Left ventricle myocardium superior (tissue), 1 donor: ENCODE results near the gene TRMT61A. TPM values are rescaled to one million over a fixed set of nuclear protein-coding genes. Genes with fewer than 3 reads are reported as not detected.
"Not testable (repeated sequence)": the region's sequence is repeated elsewhere in the genome, so short reads cannot be mapped to it uniquely, and the experiment has no call there.

Experiments
- ATAC-seq: fragments of 200-7000 bp; cut with Tn5 transposase; one replicate; pipeline ENCODE4 v1.9.1; 2020; ENCODE audit warnings: mild to moderate bottlenecking, moderate library complexity
- DNase-seq: peaks from one replicate; pipeline ENCODE4 v3.0.0-alpha.2; 2020
- intact Hi-C: fragments of 100-400 bp; cut with micrococcal nuclease; formaldehyde crosslinking; loops from one replicate; pipeline ENCODE4 v1.11.0; 2022
- total RNA-seq: library from RNA; stranded (reverse); fragmentation: NEBNext Ultra II Directional; extraction: Animal tissue kit (Norgen Biotek cat#: 25700); gene quantifications from one replicate; pipeline ENCODE4 v1.2.1, GENCODE V29; 2021
- donor health status: DM: no; HTN: yes; CAD: no; lungs with severe emphysema.

The TRMT61A gene
- total RNA-seq, 1 donor from 2014 or later: 5.5 TPM

DNA sequence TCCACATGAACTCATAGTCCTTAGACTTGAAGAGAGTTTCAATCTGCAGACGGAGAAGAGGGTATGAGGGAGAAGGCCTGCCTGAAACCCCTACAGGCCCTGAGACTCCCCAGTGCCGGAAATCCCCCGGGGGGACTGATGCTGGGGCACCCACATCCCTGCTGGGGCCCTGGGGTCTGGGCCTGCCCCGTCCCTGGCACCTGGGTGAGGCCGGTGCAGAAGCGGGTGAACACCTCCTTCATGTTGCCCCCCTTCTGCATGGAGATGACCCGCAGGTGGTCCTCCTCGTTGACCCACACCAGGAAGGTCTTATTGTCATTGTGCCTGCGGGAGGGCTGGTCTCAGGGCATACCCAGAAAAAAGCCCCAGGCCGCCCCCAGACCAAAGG is 8.7 kb upstream of the TRMT61A start:
- intact Hi-C loops: no loop called here
- no peak for ATAC-seq
- DNase-seq: no peak

DNA sequence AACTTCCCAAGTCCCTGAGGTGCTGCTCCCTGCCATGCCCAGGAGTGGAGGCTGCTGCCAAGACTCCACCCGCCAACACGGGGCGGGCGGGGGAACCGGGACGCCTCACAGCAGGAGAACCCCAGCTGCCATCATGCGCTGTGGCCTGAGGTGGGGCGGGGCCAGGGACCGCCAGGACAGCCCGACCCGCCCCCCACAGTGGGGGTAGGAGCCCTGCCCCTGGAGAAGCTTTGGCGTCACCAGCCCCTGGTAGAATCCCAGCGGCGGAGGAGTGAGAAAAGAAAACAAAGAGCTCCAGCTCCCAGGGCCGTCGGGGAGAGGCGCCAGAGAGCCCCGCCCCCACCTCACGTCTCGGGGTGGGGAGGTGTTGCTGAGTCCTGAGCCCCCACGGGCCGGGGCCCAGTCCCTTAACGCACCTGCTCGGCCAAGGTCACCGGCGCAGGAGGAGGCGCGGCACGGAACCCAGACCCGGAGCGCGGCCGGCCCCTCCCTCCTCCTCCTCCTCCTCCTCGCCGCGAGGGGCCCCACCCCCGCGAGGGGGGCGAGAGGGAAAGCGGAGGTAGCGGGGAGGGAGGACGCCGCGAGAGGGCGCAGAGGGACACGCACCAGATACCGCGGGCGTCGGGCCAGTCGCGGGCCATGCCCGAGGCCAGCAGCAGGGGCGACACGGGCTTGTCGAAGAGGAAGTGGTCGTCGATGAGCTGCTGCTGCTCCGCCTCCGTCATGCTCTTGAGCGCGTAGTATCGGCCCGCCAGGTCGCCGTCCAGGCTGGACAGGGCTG is 8.1 kb upstream of the TRMT61A start:
- DNase-seq: peak; percentile 93
- intact Hi-C loops: no loop called here
- ATAC-seq: peak; percentile 66

DNA sequence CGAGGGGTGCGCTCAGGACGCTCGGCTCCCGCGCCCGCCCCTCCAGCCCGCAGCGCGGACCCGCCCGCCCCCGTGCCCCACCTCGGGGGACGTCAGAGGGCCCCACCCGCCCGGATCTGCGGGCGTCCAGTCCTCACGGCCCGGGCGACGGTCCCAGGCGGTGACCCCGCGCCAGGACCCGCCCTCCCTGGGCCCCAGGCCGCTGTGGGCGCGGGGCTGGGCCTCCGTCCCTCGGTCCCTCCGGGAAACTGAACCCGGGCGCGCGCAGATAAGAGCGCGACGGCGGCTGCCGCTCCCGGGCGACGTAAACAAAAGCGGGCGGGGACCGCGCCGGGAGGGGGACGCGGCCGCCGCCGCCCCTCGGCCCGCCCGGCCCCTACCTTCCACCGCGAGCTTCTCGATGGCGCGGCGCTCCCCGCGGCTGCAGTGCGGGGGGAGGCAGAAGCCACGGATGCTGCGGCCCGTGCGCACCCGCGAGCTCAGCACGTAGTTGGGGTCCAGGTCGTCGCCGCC is 7.5 kb upstream of the TRMT61A start:
- DNase-seq: no peak
- ATAC-seq: peak; percentile 59
- intact Hi-C loops: no loop called here

DNA sequence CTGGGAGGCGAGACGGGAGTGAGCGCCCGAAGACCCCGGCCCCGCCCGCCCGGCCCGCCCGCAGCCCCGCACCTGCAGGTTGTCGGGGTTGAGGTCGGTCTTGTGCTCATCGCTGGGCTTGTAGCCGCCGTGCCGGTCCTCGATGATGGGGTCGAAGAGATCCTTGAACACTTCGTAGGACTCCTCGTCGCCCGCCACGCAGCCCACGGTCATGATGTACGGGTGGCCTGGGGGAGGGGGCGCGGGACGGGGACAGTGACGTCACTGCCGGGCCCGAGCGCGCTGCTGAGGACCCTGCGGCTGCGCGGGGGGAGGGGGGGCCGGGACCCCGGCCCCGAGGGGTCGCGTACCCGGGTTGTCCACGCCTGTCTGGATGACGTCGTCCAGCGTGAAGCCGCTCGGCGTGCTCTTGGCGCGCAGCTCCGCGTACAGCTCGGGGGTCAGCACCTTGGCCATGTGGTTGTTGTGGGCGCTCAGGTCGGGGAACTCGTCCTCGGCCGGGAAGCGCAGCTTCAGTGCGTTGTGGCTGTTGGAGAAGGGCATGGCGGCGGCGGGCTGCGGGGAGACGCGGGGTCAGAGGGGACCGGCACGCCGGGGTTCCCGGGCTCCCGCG is 6.9 kb upstream of the TRMT61A start:
- DNase-seq (peak; percentile 64), ATAC-seq (no peak)
- intact Hi-C loops: no loop called here

DNA sequence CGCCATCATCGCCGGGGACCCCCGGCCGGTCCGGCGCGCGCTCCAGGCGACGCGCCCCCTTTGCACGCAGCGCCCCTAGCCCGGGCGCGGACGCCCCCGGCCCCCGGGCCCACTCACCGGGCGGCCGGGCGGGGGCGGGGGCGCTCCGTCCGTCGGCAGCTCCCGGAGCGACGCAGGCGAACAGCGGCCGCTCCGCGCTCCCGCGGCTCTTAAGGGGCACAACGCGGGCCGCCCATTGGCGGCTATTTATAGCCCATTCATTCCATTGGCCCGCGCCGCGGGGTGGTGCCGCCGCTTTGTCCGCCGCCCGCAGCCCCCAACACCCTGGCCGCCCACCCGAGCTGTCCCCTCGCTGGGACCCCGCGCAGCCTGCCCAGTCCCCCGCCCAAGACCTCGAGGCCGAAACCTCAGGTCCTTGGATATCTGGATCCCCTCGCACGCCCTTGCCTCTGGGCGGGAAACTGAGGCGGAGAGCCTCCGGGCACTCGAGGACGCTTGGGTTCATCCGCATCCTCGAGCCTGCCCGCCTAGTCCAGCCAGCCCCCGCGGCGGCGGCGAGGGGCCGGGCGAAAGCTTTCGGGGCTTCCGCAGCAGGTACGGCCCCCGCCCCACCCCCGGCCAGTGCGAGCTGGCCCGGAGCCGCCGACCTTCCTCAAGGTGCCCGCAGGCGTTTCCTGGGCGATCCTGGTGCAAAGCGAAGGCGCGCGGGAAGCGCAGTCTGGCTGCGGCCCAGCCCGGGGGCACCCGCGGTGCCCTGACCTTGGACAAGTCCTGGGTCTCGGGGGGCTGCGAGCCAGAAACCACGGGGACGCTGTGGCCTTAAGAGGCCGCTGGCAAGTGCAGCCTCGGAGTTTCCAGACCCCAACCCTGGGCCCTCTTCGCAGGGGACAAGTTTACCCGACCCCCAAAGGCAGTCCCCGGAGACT is 6.1 kb upstream of the TRMT61A start, which contains the start of gene CKB:
TSS of gene CKB (minus strand) at position 182 of the 926 bp plus-strand sequence. CDS start 337 bp downstream, outside the sequence.
- intact Hi-C loops: no loop called here
- DNase-seq: peak; percentile 89
- peak; percentile 19 for ATAC-seq

DNA sequence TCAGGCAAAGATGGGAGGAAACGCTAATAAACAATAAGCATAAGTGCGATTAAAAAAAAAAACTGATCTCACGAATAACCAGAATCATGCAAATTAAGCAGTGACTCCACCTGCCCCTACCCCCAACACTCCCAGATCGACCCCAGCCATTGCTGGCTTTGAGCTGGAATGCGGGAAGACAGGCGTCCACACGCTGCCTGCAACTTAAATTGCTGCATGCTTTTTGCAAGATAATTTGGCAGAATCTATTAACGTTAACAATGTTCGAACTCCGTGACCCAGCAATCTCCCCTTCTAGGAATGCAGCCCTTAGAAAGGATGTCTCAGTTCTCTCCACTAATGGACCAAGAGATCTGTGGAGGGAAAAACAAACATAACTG is 5.4 kb upstream of the TRMT61A start:
- no peak for DNase-seq
- ATAC-seq: no peak
- intact Hi-C loops: no loop called here

DNA sequence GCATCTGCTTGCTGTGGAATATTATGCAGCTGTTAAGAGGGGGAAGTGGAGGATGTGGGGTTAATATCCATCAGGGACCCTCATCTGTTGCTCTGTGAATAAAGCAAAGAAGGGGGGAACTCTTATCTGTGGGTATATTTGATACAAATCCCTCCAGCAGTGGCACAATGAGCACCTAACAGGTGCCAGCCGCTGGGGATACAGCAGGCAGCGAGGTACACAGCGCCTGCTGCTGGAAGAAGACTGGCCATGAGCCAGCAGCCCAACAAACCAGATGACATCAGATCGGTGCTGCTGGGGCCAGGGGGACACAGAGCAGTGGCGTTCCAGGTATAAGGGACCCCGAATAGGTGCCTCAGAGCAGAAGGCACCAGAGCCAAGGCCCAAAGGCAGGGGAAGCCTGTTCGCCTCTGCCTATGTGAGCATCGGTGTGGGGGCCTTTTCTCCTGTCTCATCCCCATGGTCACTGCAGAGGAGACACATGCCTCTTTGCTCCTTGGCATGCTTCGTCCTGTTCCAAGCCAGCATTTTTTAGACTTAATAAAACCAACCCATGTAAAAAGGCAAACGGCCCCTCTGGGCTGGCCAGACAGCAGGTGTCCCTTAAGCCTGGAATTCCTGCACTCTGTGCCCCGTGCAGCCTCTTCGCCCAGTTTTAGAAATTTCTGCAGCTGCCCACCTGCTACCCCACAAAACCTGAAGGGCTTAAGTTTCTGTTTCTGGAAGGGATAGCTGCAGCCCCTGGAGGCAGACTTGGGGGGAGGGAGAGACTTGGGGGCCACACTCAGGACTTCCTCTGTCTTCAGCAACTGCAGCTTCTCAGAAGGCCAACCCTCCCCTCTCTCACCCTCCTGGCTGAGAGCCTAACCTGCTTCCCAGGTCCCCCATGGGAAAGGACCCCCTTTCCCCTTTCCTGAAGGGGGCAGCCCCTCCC is 4.7 kb upstream of the TRMT61A start:
- ATAC-seq: no peak
- intact Hi-C loops: no loop called here
- DNase-seq: peak; percentile 35

DNA sequence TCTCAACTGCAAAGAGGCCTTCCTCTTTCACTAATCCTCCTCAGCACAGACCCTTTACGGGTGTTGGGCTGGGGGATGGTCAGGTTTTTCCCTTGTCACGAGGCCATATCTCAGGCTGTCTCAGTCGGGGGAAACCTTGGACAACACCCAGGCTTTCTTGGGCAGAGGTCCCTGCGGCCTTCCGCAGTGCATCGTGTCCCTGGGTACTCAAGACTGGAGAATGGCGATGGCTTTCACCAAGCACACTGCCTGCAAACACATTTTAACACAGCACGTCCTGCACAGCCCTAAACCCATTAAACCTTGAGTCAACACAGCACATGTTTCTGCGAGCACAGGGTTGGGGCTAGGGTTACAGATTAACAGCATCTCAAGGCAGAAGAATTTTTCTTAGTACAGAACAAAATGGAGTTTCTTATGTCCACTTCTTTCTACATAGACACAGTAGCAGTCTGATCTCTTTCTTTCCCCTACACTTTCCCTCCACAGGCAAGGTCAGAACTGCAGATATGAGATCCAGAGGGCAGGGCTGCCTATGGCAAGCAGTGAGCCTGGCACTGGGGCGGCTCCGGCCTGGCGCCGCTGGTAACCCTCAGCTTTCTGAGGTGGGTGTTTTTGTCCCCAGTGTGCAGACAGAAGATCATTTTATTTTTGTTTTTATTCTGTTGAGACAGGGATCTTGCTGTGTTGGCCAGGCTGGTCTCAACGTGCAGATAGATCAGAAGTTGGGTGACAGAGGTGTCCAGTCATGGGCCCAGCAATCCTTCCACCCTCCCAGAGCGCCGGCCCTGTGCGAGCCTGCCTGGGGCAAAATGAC is 3.4 kb upstream of the TRMT61A start:
- ATAC-seq, intact Hi-C loops: not testable (repeated sequence)
- peak; percentile 43 for DNase-seq

DNA sequence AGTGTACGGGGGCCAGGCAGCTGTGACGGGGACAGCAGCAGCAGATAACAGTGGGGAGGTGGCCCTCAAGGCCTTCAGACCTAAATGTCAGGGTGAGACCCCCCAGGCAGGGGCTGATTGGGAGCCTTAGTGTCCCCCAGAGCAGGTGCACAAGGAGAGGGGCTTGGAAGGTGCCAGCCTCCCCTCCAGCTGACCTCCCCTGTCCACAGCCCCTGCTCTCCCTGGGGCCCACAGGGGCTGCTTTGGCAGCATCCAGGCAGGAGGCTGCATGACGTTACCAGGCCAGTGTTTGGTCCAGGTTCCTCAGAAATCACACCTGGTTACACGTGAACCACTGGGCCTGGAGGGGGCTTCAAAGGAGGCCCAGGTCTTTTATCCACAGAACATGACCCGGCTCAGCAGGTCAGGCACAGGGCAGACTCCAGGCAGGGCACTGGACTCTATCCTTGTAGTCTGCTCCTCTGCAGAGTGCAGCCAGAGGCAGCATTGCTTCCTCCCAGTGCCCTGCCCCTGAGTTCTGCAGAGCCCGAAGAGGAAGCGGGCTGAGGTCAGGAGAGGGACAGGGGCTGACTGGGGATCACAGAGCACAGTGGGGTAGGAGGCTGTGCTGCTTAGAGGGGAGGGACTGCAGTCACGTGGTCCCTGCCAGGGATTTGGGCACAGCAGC is 2.6 kb upstream of the TRMT61A start:
- DNase-seq (peak; percentile 36), ATAC-seq (no peak)
- intact Hi-C loops: no loop called here

DNA sequence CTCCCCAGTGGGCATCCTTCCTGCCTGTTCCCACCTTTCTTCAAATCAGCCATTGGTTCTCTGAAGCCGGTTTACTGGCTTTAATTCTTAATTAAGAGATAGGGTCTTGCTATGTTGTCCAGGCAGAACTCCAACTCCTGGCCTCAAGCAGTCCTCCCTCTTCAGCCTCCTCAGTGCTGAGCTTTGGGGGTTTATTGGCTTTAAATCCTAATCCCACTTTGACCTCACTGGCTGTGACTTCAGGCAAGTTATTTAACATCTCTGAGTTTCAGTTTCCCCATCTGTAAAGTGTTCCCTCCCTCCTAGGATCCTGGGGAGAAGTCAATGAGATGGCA is 2.1 kb upstream of the TRMT61A start:
- ATAC-seq (no peak), DNase-seq (no peak)
- intact Hi-C loops: no loop called here

DNA sequence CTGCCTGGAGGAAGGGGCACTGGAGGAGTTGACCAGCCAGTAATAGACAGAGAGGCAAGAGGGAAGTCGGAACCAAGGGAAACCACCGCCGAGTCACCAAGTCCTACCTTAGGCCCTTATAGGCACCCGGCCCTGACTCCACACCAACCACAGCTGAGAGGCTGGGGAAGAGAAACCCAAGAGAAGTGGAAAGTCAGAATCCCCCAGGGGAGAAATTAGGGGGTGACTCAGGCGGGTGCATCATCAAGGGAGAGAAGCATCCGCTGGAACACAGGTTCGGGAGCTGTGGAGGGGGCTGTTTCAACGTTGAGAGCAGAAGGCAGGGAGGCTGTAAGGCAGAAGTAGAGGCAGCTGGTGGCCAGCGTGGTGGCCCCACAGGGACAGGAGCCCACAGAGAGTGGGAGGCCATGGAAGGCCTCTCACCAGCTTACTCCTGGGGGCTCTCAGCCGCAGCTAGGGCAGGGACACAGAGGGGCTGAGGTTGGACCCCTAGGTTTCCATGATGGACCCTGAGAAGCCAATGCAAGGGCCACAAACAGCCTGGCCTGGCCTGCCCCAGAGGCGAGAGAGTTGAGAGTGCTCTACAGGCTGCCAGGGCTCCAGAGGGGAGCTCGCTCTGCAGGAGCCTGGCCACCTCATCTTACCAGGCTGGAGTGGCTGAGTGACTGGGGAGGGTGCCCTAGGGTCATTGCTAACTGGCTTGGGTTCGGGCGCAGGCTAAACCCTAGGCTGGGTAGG is 1.4 kb upstream of the TRMT61A start:
- ATAC-seq: peak; percentile 0
- peak; percentile 32 for DNase-seq
- intact Hi-C loops: no loop called here

DNA sequence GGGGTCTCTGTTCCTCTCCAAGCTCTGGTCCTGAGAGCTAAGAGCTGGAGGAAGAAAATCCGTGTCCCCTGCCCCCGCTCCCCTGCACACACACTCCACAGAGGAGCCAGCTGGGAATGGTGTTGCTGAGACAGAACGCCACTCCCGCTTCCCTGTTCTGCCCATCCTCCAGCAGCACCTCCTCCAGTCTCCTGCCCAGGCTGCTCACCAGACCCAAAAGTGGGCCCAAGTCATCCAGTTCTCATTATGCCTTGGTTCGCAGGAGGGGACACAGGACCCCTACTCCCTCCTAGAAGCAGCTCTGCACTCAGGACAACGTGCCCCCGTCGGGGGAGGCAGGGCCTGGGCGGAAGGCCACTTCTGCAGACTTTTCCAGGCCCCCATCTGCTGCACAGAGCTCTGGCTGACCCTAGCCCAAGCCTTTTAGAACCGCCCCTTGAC is 830 bp upstream of the TRMT61A start:
- ATAC-seq (peak; percentile 56), DNase-seq (peak; percentile 51)
- intact Hi-C loops: no loop called here

DNA sequence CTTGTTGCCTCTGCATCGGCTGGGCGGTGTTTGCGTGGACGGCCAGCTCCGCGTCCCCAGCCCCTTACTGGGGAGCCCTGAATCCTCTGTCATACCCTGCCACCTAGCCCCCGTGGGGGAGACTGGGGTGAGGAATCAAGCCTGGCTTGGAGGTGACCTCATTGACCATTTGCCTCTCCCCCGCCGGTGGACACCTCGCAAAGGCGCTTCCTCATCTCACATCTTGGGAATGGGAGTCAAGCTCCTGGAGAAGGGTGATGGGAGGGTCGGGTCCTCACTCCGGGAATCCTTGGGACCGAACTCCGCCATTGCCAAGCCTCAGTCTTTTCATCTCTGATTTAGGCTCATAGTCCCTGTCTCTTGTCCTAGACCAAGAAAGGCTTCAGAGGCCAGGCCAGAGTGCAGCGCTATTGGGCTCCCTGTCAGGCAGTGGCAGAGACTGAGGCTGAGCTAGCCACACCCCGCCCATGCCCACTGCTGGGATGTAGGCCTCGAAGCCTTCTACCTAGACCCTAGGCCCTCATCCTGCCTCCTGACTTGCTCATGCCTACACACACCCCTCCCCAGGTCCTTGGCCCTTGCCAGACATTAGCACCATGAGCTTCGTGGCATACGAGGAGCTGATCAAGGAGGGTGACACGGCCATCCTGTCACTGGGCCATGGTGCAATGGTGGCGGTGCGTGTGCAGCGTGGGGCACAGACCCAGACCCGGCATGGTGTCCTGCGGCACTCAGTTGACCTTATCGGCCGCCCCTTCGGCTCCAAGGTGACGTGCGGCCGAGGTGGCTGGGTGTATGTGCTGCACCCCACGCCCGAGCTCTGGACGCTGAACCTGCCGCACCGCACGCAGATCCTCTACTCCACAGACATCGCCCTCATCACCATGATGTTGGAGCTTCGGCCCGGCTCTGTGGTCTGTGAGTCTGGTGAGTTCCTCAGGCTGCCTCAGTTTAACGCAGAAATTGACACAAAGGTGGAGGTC is 678 bp downstream of the TRMT61A start:
- ATAC-seq (no peak), DNase-seq (peak; percentile 29)
- intact Hi-C loops: no loop called here

DNA sequence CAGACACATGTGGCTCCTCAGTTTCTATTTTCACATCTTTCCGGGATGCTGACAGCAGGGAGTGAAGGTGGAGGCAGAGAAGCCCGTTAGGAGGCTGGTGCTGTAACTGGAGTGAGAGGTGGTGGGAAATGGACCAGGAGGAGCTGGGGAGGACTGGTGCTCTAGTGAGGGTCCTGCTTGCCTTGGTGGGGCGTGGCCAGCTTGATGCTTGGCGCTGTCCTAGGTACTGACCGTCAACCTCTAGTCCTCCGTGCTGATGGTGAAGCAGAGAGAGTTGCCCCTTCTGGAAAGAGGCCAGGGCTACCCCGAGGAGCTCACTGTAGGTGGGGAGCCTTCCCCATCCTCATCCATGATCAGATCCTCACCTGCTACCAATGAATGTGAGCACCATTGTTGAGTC is 1.4 kb downstream of the TRMT61A start:
- intact Hi-C loops: no loop called here
- DNase-seq (peak; percentile 33), ATAC-seq (no peak)

DNA sequence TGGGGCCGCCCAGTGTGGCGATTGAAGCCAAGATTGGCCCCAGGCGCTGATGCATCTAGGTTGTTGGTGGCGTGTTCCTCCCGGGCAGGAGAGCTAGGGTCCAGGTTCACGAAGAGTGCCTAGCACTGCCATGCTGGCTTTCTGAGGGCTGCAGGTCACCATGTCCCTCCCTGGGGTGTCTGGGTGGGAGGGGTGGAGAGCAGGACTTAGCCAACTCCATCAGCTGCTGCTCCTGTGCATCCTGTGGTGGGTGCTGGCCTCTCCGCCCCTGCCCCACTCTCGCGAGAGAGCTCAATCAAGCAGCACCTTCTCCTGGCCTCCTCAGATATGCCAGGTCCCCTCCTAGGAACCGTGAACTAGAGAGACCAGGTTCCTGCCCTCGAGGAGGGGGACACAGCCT is 1.8 kb downstream of the TRMT61A start:
- intact Hi-C loops: no loop called here
- ATAC-seq (no peak), DNase-seq (no peak)
